Activated B cell treated with CpG ODN at 0.5 μM for 24 hours (primary cell): ENCODE results near the gene MEIS3. TPM values are rescaled to one million over a fixed set of nuclear protein-coding genes. Genes with fewer than 3 reads are reported as not detected.
"Not testable (repeated sequence)": the region's sequence is repeated elsewhere in the genome, so short reads cannot be mapped to it uniquely, and the experiment has no call there.

Source experiments
- ATAC-seq: fragments of 200-7000 bp; cut with Tn5 transposase; one replicate; pipeline ENCODE4 v1.10.0; 2021; ENCODE audit warnings: low read depth, mild to moderate bottlenecking, moderate library complexity
- CTCF ChIA-PET: fragments of 350-600 bp; sonication (Branson Sonifier 250); formaldehyde crosslinking; loops from one replicate; lab custom pipeline; 2021; ENCODE audit warnings: antibody characterized with exemption; lab: Charles Lee
- POLR2A ChIA-PET: fragments of 350-600 bp; sonication (Branson Sonifier 250); formaldehyde crosslinking; loops from one replicate; lab custom pipeline; 2021; ENCODE audit warnings: antibody characterized with exemption; lab: Charles Lee
- DNase-seq: peaks from one replicate; pipeline ENCODE4 v3.0.0; 2022
- H3K27ac Mint-ChIP-seq: one replicate; pipeline ENCODE4 v1.8.0; 2020; ENCODE audit warnings: mixed read lengths
- H3K27me3 Mint-ChIP-seq: one replicate; pipeline ENCODE4 v1.8.0; 2021; ENCODE audit warnings: mixed read lengths
- H3K36me3 Mint-ChIP-seq: one replicate; pipeline ENCODE4 v1.8.0; 2021; ENCODE audit warnings: low read depth, mixed read lengths
- H3K4me1 Mint-ChIP-seq: one replicate; pipeline ENCODE4 v1.8.0; 2021; ENCODE audit warnings: mixed read lengths
- H3K4me3 Mint-ChIP-seq: one replicate; pipeline ENCODE4 v1.8.0; 2020; ENCODE audit warnings: mild to moderate bottlenecking, mixed read lengths
- H3K9me3 Mint-ChIP-seq: one replicate; pipeline ENCODE4 v1.8.0; 2020; ENCODE audit warnings: mixed read lengths
- CTCF ChIP-seq: fragments of 200-600 bp; IDR thresholded peaks from one replicate; pipeline ENCODE4 v1.8.0; 2022; ENCODE audit warnings: antibody characterized with exemption, mild to moderate bottlenecking
- intact Hi-C: fragments of 100-400 bp; cut with micrococcal nuclease; formaldehyde crosslinking; loops from one replicate; pipeline ENCODE4 v1.15.1; 2024
- total RNA-seq: library from RNA; stranded (reverse); gene quantifications from 2 replicates; pipeline ENCODE4 v1.2.3, GENCODE V29; 2022

MEIS3 gene
- total RNA-seq, 1 donor from 2014 or later, result not detected

DNA sequence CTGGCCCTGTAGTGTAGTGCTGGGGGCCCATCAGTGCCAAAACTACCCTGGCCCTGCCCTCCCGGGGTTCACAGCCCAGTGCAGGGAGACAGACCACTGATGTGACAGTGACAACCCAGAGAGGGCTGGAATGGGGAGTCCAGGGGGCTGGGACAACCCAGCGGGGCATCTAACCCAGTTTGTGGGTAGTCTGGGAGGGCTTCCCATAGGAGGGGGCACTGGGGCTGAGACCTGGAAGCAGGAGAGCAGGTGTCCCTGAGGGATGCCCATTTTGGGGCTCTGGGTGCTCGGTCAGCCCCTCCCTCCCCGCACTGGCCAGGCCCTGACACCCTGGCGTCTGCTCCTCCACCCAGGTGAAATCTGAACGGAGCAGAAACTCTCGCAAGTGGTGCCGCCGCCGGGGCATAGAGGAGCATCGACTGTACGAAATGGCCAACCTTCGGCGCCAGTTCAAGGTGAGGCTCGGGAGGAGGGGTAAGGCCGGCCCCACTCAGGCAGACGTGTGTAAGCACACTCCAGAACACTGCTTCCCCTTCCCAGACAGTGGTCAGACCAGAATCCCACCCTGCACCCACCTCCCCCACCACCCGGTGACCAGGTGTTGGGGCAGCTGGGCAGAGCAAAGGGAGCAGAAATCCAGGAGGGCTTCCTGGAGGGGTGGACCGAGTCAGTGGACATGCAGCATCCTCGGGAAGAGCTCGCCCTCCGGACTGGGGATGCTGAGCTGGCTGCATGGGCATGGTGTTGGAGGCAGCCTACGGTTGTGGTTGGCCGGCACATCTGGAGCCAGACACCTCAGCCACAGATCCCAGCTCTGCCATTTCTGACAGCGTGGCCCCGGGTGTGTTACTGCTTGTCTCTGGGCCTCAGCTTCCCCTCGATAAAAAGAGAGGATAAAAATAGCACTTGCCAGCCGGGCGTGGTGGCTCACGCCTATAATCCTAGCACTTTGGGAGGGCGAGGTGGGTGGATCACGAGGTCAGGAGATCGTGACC is 45.8 kb downstream of the MEIS3 start:
- ChIA-PET POLR2A (interaction anchor here (0.6 kb wide), 1 partner anchor 64 kb away, joined by 3 read pairs; no protein-coding TSS in a partner anchor), CTCF (interaction anchor here (0.6 kb wide), 1 partner anchor 1127 kb away, joined by 3 read pairs; no protein-coding TSS in a partner anchor)
- H3K4me1 Mint-ChIP-seq, result no peaks in the 10 kb centered on the region
- DNase-seq (no peak), ATAC-seq (no peak)
- H3K27ac Mint-ChIP-seq, result no peak overlapping the region
- no peak overlapping the region for H3K4me3 Mint-ChIP-seq
- no peaks in the 10 kb centered on the region for H3K9me3 Mint-ChIP-seq
- intact Hi-C loops, result no loop called here
- peaks cover 77% of the 10 kb centered on the region for H3K36me3 Mint-ChIP-seq
- TF ChIP-seq CTCF, result no peak
- H3K27me3 Mint-ChIP-seq, result no peaks in the 10 kb centered on the region

- intact Hi-C loops, result no loop called here
- H3K27me3 Mint-ChIP-seq, result no peaks in the 10 kb centered on the region
- no peak for TF ChIP-seq CTCF
- DNase-seq, result no peak
- CTCF ChIA-PET, result no interaction called here
- no peak overlapping the region for H3K27ac Mint-ChIP-seq
- H3K4me1 Mint-ChIP-seq, result no peaks in the 10 kb centered on the region
- peaks cover 68% of the 10 kb centered on the region for H3K36me3 Mint-ChIP-seq
- H3K4me3 Mint-ChIP-seq, result no peak overlapping the region
- H3K9me3 Mint-ChIP-seq, result no peaks in the 10 kb centered on the region
- POLR2A ChIA-PET, result no interaction called here
- no peak for ATAC-seq
Measured at GRCh38 chr19:47372603-47373002, 46.7 kb downstream of the MEIS3 start.

DNA sequence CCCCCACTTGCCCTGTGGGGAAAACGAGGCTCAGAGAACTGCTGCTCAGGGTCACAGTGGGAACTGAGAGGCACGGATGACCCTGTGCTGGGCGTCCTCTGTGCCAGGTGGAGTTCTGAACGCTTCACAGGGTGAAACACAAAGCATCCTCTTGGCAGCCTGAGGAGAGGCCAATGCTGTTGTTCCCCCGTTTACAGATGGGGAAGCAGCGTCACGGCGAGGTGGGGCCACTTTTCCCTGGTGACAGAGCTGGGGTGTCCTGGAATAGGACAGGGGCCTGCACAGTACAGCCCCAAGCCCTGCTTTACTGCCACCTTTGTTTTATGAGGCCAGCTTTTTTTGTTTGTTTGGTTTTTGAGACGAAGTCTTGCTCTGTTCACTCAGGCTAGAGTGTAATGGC is 48.1 kb downstream of the MEIS3 start:
- peaks cover 66% of the 10 kb centered on the region for H3K36me3 Mint-ChIP-seq
- ChIA-PET POLR2A (no interaction called here), CTCF (no interaction called here)
- H3K4me1 Mint-ChIP-seq, result no peaks in the 10 kb centered on the region
- ATAC-seq (no peak), DNase-seq (no peak)
- no peak overlapping the region for H3K27ac Mint-ChIP-seq
- TF ChIP-seq CTCF, result no peak
- no peaks in the 10 kb centered on the region for H3K27me3 Mint-ChIP-seq
- intact Hi-C loops, result no loop called here
- H3K9me3 Mint-ChIP-seq, result no peaks in the 10 kb centered on the region
- no peak overlapping the region for H3K4me3 Mint-ChIP-seq

DNA sequence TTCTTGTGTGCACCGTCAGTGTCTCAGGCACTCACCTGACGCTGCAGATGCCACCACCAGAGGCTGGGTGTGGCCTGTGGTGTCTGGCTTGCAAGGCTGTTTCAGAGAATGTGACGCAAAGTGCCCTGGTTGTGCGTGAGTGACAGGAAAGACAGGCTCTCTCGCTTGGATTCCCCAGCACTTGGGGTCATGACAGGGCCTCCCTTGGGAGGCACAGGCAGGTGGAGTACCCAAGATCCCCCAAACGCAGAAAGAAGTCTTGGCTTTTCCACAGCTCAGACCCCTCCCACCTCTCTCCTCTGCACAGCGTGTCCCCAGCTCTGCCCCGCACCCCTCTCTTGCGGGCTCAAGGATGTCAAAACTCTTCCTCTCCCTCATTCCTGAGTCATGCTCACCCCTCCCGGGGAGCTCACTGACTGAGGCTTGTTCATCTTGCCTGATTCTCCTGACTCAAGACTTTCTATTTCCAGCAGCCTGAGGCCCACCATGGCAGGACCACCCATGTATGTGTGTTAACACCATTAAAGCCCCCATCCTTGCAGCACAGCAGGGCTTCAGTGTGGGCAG is 49.2 kb downstream of the MEIS3 start:
- H3K4me1 Mint-ChIP-seq, result no peaks in the 10 kb centered on the region
- no peaks in the 10 kb centered on the region for H3K9me3 Mint-ChIP-seq
- DNase-seq, result no peak
- H3K36me3 Mint-ChIP-seq, result peaks cover 64% of the 10 kb centered on the region
- ATAC-seq, result no peak
- intact Hi-C loops, result no loop called here
- no peak overlapping the region for H3K4me3 Mint-ChIP-seq
- POLR2A ChIA-PET, result no interaction called here
- no peak overlapping the region for H3K27ac Mint-ChIP-seq
- CTCF ChIA-PET, result interaction anchor here (0.7 kb wide), 1 partner anchor 289 kb away, joined by 3 read pairs; no protein-coding TSS in a partner anchor
- H3K27me3 Mint-ChIP-seq, result no peaks in the 10 kb centered on the region
- TF ChIP-seq CTCF, result no peak

DNA sequence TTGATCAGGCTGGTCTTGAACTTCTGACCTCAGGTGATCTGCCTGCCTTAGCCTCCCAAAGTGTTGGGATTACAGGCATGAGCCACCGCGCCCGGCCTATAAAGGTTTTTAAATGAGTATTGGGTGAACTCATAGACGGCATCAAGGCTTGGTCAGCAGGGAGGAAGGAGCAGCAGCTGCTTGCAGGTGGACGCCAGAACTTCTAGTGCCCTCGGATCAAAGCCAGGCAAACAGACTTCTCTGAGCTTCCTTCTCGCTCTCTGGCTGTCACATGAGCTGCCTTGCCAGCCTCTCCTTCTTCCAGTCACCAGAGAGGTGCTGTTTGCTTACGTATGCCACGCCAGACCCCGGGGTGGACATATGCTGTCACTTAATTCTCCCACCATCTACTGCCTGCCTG is 53.9 kb downstream of the MEIS3 start:
- CTCF ChIA-PET, H3K27ac Mint-ChIP-seq, intact Hi-C loops, H3K9me3 Mint-ChIP-seq, H3K4me1 Mint-ChIP-seq, DNase-seq, POLR2A ChIA-PET, H3K4me3 Mint-ChIP-seq, H3K27me3 Mint-ChIP-seq, ATAC-seq: not testable (repeated sequence)
- H3K36me3 Mint-ChIP-seq, result peaks cover 68% of the 10 kb centered on the region
